Measurements from ENCODE around the gene PTAFR.

Gene PTAFR

GRCh38 chr1:28136922-28137613 lies 39.4 kb downstream of the PTAFR start:
- peak overlapping the region; percentile 9; the same call in 1 of the 2 replicates for H3K27ac ChIP-seq (replicated peaks)
- no peak for DNase-seq (ENCODE audit: low read depth in 1 of 2, low spot score in 1 of 2)
- TF ChIP-seq CTCF (IDR thresholded peaks at IDR 0.05; ENCODE audit: insufficient read depth, low read length) = no peak
- no peak for TF ChIP-seq REST (IDR thresholded peaks at IDR 0.05; ENCODE audit: insufficient replicate concordance, low read depth)
- no peak for TF ChIP-seq POLR2AphosphoS5 (IDR thresholded peaks at IDR 0.05; ENCODE audit: low read depth)
- TF ChIP-seq GABPA (IDR thresholded peaks at IDR 0.05; ENCODE audit: low read depth) = no peak
- no peak for TF ChIP-seq SPI1 (IDR thresholded peaks at IDR 0.05; ENCODE audit: borderline replicate concordance, low read depth)

GRCh38 chr1:28136169-28136921 lies 40.1 kb downstream of the PTAFR start:
- H3K27ac ChIP-seq (replicated peaks) = peak overlapping the region; percentile 83
- no peak overlapping the region for H3K4me3 ChIP-seq (replicated peaks; ENCODE audit: insufficient read depth, low read length)
- no peak for DNase-seq (ENCODE audit: low read depth in 1 of 2, low spot score in 1 of 2)

More at GRCh38 chr1:28136922-28137613, 39.4 kb downstream of the PTAFR start:
- Histone ChIP-seq H3K27me3 (ENCODE audit: insufficient read depth, poor library complexity, severe bottlenecking) (no peaks in the 10 kb centered on the region), H3K4me3 (replicated peaks; ENCODE audit: insufficient read depth, low read length) (no peak overlapping the region)

More at GRCh38 chr1:28136169-28136921, 40.1 kb downstream of the PTAFR start:
- no peak for TF ChIP-seq SPI1 (IDR thresholded peaks at IDR 0.05; ENCODE audit: borderline replicate concordance, low read depth)
- TF ChIP-seq GABPA (IDR thresholded peaks at IDR 0.05; ENCODE audit: low read depth) = no peak
- TF ChIP-seq CTCF (IDR thresholded peaks at IDR 0.05; ENCODE audit: insufficient read depth, low read length) = no peak
- no peak for TF ChIP-seq REST (IDR thresholded peaks at IDR 0.05; ENCODE audit: insufficient replicate concordance, low read depth)
- no peak for TF ChIP-seq POLR2AphosphoS5 (IDR thresholded peaks at IDR 0.05; ENCODE audit: low read depth)
- no peaks in the 10 kb centered on the region for H3K27me3 ChIP-seq (ENCODE audit: insufficient read depth, poor library complexity, severe bottlenecking)
